RWPE1 (cell line): ENCODE measurements around the gene FCHSD2.
A peak's percentile ranks its signal among the peaks of the same experiment; 100 is the strongest.

ENCODE experiments used
- CTCF ChIA-PET: fragments of 350-600 bp; sonication (Branson Sonifier 250); formaldehyde crosslinking; extraction: SDS; loops from one replicate; lab custom pipeline; 2021; lab: Yijun Ruan, JAX
- POLR2A ChIA-PET: fragments of 400-600 bp; formaldehyde crosslinking; extraction: SDS; loops from one replicate; lab custom pipeline; 2020; ENCODE audit warnings: antibody characterized with exemption; ENCODE audit not compliant: low non-redundant PET; lab: Yijun Ruan, JAX
- DNase-seq: peaks from one replicate; pipeline ENCODE4 v3.0.0; 2012; ENCODE audit warnings: low spot score
- H3K27ac ChIP-seq: fragments of 450-650 bp; 2 replicates; pipeline ENCODE4 v1.5.1; 2017
- CTCF ChIP-seq: fragments of 450-650 bp; conservative IDR thresholded peaks from 2 replicates; pipeline ENCODE4 v1.5.1; 2017; ENCODE audit warnings: low read depth, mild to moderate bottlenecking

The FCHSD2 gene

GRCh38 chr11:72848846-72849466 lies 293.2 kb downstream of the FCHSD2 start:
- CTCF ChIA-PET: interaction anchor here (0.6 to 0.8 kb wide), 4 partner anchors 17 to 308 kb away, joined by 3 to 4 read pairs (median 4); no protein-coding TSS in a partner anchor
- H3K27ac ChIP-seq: no peak overlapping the region
- POLR2A ChIA-PET: no interaction called here
- TF ChIP-seq CTCF: peak; percentile 50
- DNase-seq: peak; percentile 42

GRCh38 chr11:72844356-72844755 lies 297.8 kb downstream of the FCHSD2 start:
- no peak overlapping the region for H3K27ac ChIP-seq
- TF ChIP-seq CTCF: no peak
- ChIA-PET CTCF (interaction anchor here (2.1 kb wide), 1 partner anchor 13 kb away, joined by 8 read pairs; no protein-coding TSS in a partner anchor), POLR2A (no interaction called here)
- DNase-seq: no peak

DNA sequence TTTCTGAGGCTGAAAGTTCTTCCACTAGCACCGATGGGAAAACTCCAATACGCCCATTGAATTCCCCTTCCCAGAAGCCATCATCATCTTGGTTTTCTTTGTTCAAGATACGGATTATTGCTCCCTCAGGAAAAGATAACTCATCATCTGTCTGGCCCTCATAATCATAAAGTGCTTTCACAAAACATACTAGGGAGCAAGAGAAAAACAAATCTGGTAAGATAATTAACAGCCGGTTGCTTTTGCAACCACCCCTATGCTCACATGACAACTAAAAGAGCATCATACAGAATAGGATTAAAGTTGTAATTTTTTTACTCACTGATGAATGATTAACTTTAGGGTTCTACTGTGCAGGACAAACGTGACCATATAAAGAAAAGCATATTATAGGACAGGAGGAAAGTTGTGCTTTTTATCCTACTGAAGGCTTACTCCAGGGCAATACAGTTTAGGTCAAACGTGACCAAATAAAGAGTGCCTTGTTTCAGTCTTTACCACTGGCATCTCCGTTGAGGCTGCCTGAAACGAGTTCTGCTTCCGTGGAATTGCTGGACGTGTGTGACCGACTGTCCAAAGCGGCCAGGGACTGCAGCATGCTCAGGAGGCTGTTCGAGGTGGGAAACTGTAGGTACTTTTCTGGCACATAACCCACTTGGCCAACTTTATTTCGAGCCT lies 299.3 kb downstream of the FCHSD2 start:
- H3K27ac ChIP-seq: no peak overlapping the region
- TF ChIP-seq CTCF: no peak
- DNase-seq: no peak
- ChIA-PET POLR2A (no interaction called here), CTCF (no interaction called here)

- no peak overlapping the region for H3K27ac ChIP-seq
- ChIA-PET CTCF (no interaction called here), POLR2A (no interaction called here)
- DNase-seq: no peak
- no peak for TF ChIP-seq CTCF
Measured at GRCh38 chr11:72842126-72842525, 300.0 kb downstream of the FCHSD2 start.

DNA sequence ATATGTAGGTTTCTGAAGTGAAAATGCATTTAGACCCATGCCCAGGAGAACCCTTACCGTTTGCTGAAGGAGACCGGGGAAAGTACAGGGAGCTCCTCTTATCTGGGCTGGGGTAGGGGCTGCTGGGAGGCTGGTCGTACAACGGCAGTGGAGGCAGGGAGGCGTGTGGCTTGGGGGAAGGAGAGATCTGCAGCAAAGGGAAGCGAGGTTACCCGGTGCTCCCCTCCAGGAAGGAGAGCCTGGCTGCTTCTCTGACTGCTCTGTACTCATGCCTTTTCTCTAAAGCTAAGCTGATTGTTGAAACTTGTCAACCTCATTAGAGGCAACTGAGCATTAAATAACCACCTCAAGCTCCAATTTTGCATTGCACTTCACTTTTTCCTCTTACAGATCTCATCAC lies 300.7 kb downstream of the FCHSD2 start:
- H3K27ac ChIP-seq: no peak overlapping the region
- ChIA-PET CTCF (interaction anchor here (0.6 to 1.5 kb wide), 2 partner anchors 10 to 116 kb away, joined by 3 to 7 read pairs; no protein-coding TSS in a partner anchor), POLR2A (no interaction called here)
- no peak for DNase-seq
- no peak for TF ChIP-seq CTCF

DNA sequence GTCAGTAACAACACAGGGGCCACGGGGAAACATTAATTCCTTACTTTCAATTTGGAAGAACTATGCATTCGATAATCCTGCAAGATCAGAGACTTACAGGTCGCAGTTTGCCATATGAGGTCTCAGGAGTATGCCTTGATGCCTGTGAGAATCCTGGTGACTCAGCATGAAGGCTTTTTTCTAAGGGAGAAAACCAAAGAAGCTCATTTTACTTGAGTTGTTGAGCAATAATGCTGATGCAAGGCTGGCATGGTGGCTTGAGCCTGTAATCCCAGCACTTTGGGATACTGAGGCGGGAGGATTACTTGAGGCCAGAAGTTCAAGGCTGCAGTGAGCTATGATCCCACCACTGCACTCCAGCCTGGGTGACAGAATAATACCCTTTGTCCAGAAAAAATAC lies 301.3 kb downstream of the FCHSD2 start:
- DNase-seq: peak; percentile 26
- CTCF ChIA-PET: interaction anchor here (0.6 to 1.5 kb wide), 4 partner anchors 9 to 449 kb away, joined by 3 to 7 read pairs (median 4); no protein-coding TSS in a partner anchor
- POLR2A ChIA-PET: no interaction called here
- no peak for TF ChIP-seq CTCF
- peak overlapping the region; percentile 42 for H3K27ac ChIP-seq
